Keratinocyte (primary cell): ENCODE measurements around the gene GOT2.

Experiments
- CTCF ChIP-seq, 3 experiments: IDR thresholded peaks in 1 of 3; conservative IDR thresholded peaks in 1 of 3; optimal IDR thresholded peaks in 1 of 3; 2 replicates in 2 of 3; 3 replicates in 1 of 3; pipeline versions ENCODE3 to v1.5.1; 2011; ENCODE audit warnings: low read length in 3 of 3, mild to moderate bottlenecking in 3 of 3, moderate library complexity in 2 of 3, control low read depth in 1 of 3, inconsistent platforms in 1 of 3; ENCODE audit not compliant: insufficient read depth in 2 of 3; ENCODE audit errors: extremely low read depth in 1 of 3
- EZH2 ChIP-seq: IDR thresholded peaks from one replicate; pipeline ENCODE4 v1.6.1; 2012; ENCODE audit warnings: inconsistent platforms, mild to moderate bottlenecking, low read length, moderate library complexity

GRCh38 chr16:58727028-58727781, 6.9 kb downstream of the GOT2 start:
- TF ChIP-seq CTCF (optimal IDR thresholded peaks at IDR 0.05 in 1 of 3, IDR thresholded peaks at IDR 0.05 in 1 of 3, conservative IDR thresholded peaks at IDR 0.05 in 1 of 3; ENCODE audit: extremely low read depth in 1 of 3, insufficient read depth in 2 of 3, low read length in 3 of 3) (no peak), EZH2 (no peak)
